ENCODE results near the gene PLCH2.

The PLCH2 gene

GRCh38 chr1:2537784-2538115 lies 61.7 kb downstream of the PLCH2 start:
- Histone ChIP-seq H2AFZ (ENCODE audit: low read depth) (no peak overlapping the region), H3K4me2 (no peak overlapping the region), H4K20me1 (ENCODE audit: insufficient read depth) (no peaks in the 10 kb centered on the region), H3K27ac (no peak overlapping the region), H3K4me1 (ENCODE audit: low read depth, poor library complexity, severe bottlenecking) (peaks cover 7% of the 10 kb centered on the region), H3K27me3 (ENCODE audit: insufficient read depth, low read depth) (peaks cover 49% of the 10 kb centered on the region), H3K9ac (no peak overlapping the region), H3K36me3 (ENCODE audit: insufficient read depth) (no peaks in the 10 kb centered on the region), H3K79me2 (ENCODE audit: insufficient read depth, low read depth) (no peaks in the 10 kb centered on the region), H3K4me3 (IDR thresholded peaks at IDR 0.05; ENCODE audit: insufficient read depth, low read depth, low read length) (no peak overlapping the region)
- TF ChIP-seq CTCF (conservative IDR thresholded peaks at IDR 0.05; ENCODE audit: low read depth, low read length), result no peak

- no peak overlapping the region for H3K4me3 ChIP-seq (IDR thresholded peaks at IDR 0.05; ENCODE audit: insufficient read depth, low read depth, low read length)
- H3K36me3 ChIP-seq (ENCODE audit: insufficient read depth), result no peaks in the 10 kb centered on the region
- H3K27me3 ChIP-seq (ENCODE audit: insufficient read depth, low read depth), result peaks cover 42% of the 10 kb centered on the region
- H4K20me1 ChIP-seq (ENCODE audit: insufficient read depth), result no peaks in the 10 kb centered on the region
- peaks cover 7% of the 10 kb centered on the region for H3K4me1 ChIP-seq (ENCODE audit: low read depth, poor library complexity, severe bottlenecking)
- no peak overlapping the region for H2AFZ ChIP-seq (ENCODE audit: low read depth)
- no peak overlapping the region for H3K9ac ChIP-seq
- H3K4me2 ChIP-seq, result no peak overlapping the region
- TF ChIP-seq CTCF (conservative IDR thresholded peaks at IDR 0.05; ENCODE audit: low read depth, low read length), result no peak
- no peaks in the 10 kb centered on the region for H3K79me2 ChIP-seq (ENCODE audit: insufficient read depth, low read depth)
- no peak overlapping the region for H3K27ac ChIP-seq
Measured at GRCh38 chr1:2538376-2538775, 62.3 kb downstream of the PLCH2 start.

- H3K4me1 ChIP-seq (ENCODE audit: low read depth, poor library complexity, severe bottlenecking), result peaks cover 7% of the 10 kb centered on the region
- no peaks in the 10 kb centered on the region for H4K20me1 ChIP-seq (ENCODE audit: insufficient read depth)
- no peak overlapping the region for H2AFZ ChIP-seq (ENCODE audit: low read depth)
- no peak; the same call in 1 of the 2 replicates for TF ChIP-seq CTCF (conservative IDR thresholded peaks at IDR 0.05; ENCODE audit: low read depth, low read length)
- no peak overlapping the region for H3K4me3 ChIP-seq (IDR thresholded peaks at IDR 0.05; ENCODE audit: insufficient read depth, low read depth, low read length)
- peaks cover 37% of the 10 kb centered on the region for H3K27me3 ChIP-seq (ENCODE audit: insufficient read depth, low read depth)
- H3K79me2 ChIP-seq (ENCODE audit: insufficient read depth, low read depth), result no peaks in the 10 kb centered on the region
- no peaks in the 10 kb centered on the region for H3K36me3 ChIP-seq (ENCODE audit: insufficient read depth)
- no peak overlapping the region for H3K9ac ChIP-seq
- no peak overlapping the region for H3K27ac ChIP-seq
- no peak overlapping the region for H3K4me2 ChIP-seq
Measured at GRCh38 chr1:2538872-2539271, 62.8 kb downstream of the PLCH2 start.

- H3K36me3 ChIP-seq (ENCODE audit: insufficient read depth), result no peaks in the 10 kb centered on the region
- peaks cover 7% of the 10 kb centered on the region for H3K4me1 ChIP-seq (ENCODE audit: low read depth, poor library complexity, severe bottlenecking)
- H3K4me3 ChIP-seq (IDR thresholded peaks at IDR 0.05; ENCODE audit: insufficient read depth, low read depth, low read length), result no peak overlapping the region
- TF ChIP-seq CTCF (conservative IDR thresholded peaks at IDR 0.05; ENCODE audit: low read depth, low read length), result peak; percentile 32; the same call in 1 of the 2 replicates
- no peak overlapping the region for H2AFZ ChIP-seq (ENCODE audit: low read depth)
- no peak overlapping the region for H3K27ac ChIP-seq
- H3K4me2 ChIP-seq, result no peak overlapping the region
- H3K9ac ChIP-seq, result no peak overlapping the region
- H3K27me3 ChIP-seq (ENCODE audit: insufficient read depth, low read depth), result peaks cover 32% of the 10 kb centered on the region
- H3K79me2 ChIP-seq (ENCODE audit: insufficient read depth, low read depth), result no peaks in the 10 kb centered on the region
- H4K20me1 ChIP-seq (ENCODE audit: insufficient read depth), result no peaks in the 10 kb centered on the region
Measured at GRCh38 chr1:2539312-2539907, 63.3 kb downstream of the PLCH2 start.

Data from KMS-11 (cell line).